H9 (cell line): ENCODE data around the gene CHCHD6. TPM values are rescaled to one million over a fixed set of nuclear protein-coding genes. Genes with fewer than 3 reads are reported as not detected.

ENCODE experiments used
- DNase-seq: peaks from one replicate; pipeline ENCODE4 v3.0.0-alpha.2; 2017
- H2AFZ ChIP-seq: one replicate; pipeline ENCODE4 v1.6.1; 2013; ENCODE audit warnings: mild to moderate bottlenecking, low read length, control low read depth, moderate library complexity
- H2AK5ac ChIP-seq: 2 replicates; pipeline ENCODE4 v1.6.1; 2013; ENCODE audit warnings: low read length, control low read depth, mixed read lengths; ENCODE audit not compliant: insufficient read length
- H2BK120ac ChIP-seq: one replicate; pipeline ENCODE4 v1.6.1; 2013; ENCODE audit warnings: low read depth, mild to moderate bottlenecking, low read length, control low read depth, inconsistent platforms; ENCODE audit not compliant: poor library complexity, severe bottlenecking
- H2BK12ac ChIP-seq: 2 replicates; pipeline ENCODE4 v1.6.1; 2013; ENCODE audit warnings: low read length, control low read depth, mixed read lengths, low read depth; ENCODE audit not compliant: insufficient read length
- H2BK15ac ChIP-seq: 2 replicates; pipeline ENCODE4 v1.6.1; 2013; ENCODE audit warnings: low read depth, low read length, control low read depth
- H2BK20ac ChIP-seq: one replicate; pipeline ENCODE4 v1.6.1; 2013; ENCODE audit warnings: low read depth, mild to moderate bottlenecking, low read length, control low read depth, inconsistent platforms; ENCODE audit not compliant: poor library complexity, severe bottlenecking
- H2BK5ac ChIP-seq: 2 replicates; pipeline ENCODE4 v1.6.1; 2013; ENCODE audit warnings: low read length, control low read depth, mixed read lengths; ENCODE audit not compliant: insufficient read length
- H3K14ac ChIP-seq: 2 replicates; pipeline ENCODE4 v1.6.1; 2013; ENCODE audit warnings: low read length, control low read depth; ENCODE audit not compliant: insufficient read depth
- H3K18ac ChIP-seq: 2 replicates; pipeline ENCODE4 v1.6.1; 2013; ENCODE audit warnings: low read depth, mild to moderate bottlenecking, mixed read lengths, low read length, control low read depth; ENCODE audit not compliant: insufficient read length
- H3K23ac ChIP-seq: 2 replicates; pipeline ENCODE4 v1.6.1; 2013; ENCODE audit warnings: low read length, control low read depth, mixed read lengths, low read depth; ENCODE audit not compliant: insufficient read length
- H3K23me2 ChIP-seq: 2 replicates; pipeline ENCODE4 v1.6.1; 2013; ENCODE audit warnings: low read depth, mild to moderate bottlenecking, mixed read lengths, low read length, control low read depth; ENCODE audit not compliant: insufficient read length, poor library complexity, severe bottlenecking
- H3K27ac ChIP-seq: 2 replicates; pipeline ENCODE4 v1.5.1; 2013; ENCODE audit warnings: low read length, control low read depth, mixed read lengths, low read depth; ENCODE audit not compliant: insufficient read length
- H3K27me3 ChIP-seq: 2 replicates; pipeline ENCODE4 v1.6.1; 2013; ENCODE audit warnings: low read length, control low read depth, inconsistent platforms; ENCODE audit not compliant: insufficient read depth
- H3K4ac ChIP-seq: 2 replicates; pipeline ENCODE4 v1.6.1; 2013; ENCODE audit warnings: low read depth, mild to moderate bottlenecking, control low read depth, inconsistent platforms, low read length, moderate library complexity
- H3K4me1 ChIP-seq: 2 replicates; pipeline ENCODE4 v1.6.1; 2013; ENCODE audit warnings: low read length, control low read depth, inconsistent platforms; ENCODE audit not compliant: insufficient read depth
- H3K4me2 ChIP-seq: 2 replicates; pipeline ENCODE4 v1.6.1; 2013; ENCODE audit warnings: low read length, control low read depth, mixed read lengths; ENCODE audit not compliant: insufficient read length, insufficient read depth
- H3K56ac ChIP-seq: 2 replicates; pipeline ENCODE4 v1.6.1; 2013; ENCODE audit warnings: low read depth, mild to moderate bottlenecking, mixed read lengths, low read length, control low read depth; ENCODE audit not compliant: insufficient read length
- H3K79me1 ChIP-seq: 2 replicates; pipeline ENCODE4 v1.6.1; 2013; ENCODE audit warnings: low read depth, mild to moderate bottlenecking, moderate library complexity, low read length, control low read depth, inconsistent platforms; ENCODE audit not compliant: insufficient read depth, poor library complexity, severe bottlenecking
- H3K79me2 ChIP-seq: 2 replicates; pipeline ENCODE4 v1.6.1; 2013; ENCODE audit warnings: low read length, control low read depth, inconsistent platforms; ENCODE audit not compliant: insufficient read depth
- H3K9ac ChIP-seq: 2 replicates; pipeline ENCODE4 v1.6.1; 2013; ENCODE audit warnings: low read length, control low read depth, mixed read lengths; ENCODE audit not compliant: insufficient read length; ENCODE audit errors: extremely low read depth
- H3K9me3 ChIP-seq: one replicate; pipeline ENCODE4 v1.6.1; 2013; ENCODE audit warnings: low read depth, low read length, inconsistent platforms; ENCODE audit not compliant: control insufficient read depth
- H3T11ph ChIP-seq: one replicate; pipeline ENCODE4 v1.6.1; 2013; ENCODE audit warnings: mild to moderate bottlenecking, low read length, control low read depth, inconsistent platforms
- H4K20me1 ChIP-seq: one replicate; pipeline ENCODE4 v1.6.1; 2013; ENCODE audit not compliant: control insufficient read depth, insufficient read length, insufficient read depth
- H4K5ac ChIP-seq: 2 replicates; pipeline ENCODE4 v1.6.1; 2013; ENCODE audit warnings: low read depth, mild to moderate bottlenecking, mixed read lengths, low read length, control low read depth; ENCODE audit not compliant: insufficient read length
- H4K8ac ChIP-seq: replicated peaks from 2 replicates; pipeline ENCODE4 v1.6.1; 2013; ENCODE audit warnings: low read length, control low read depth, mixed read lengths, low read depth; ENCODE audit not compliant: insufficient read length
- H4K91ac ChIP-seq: 2 replicates; pipeline ENCODE4 v1.6.1; 2013; ENCODE audit warnings: low read depth, mild to moderate bottlenecking, moderate library complexity, mixed read lengths, low read length, control low read depth; ENCODE audit not compliant: insufficient read length
- H3K27ac Mint-ChIP-seq, 3 experiments: 2 replicates in 2 of 3; 3 replicates in 1 of 3; pipeline ENCODE4 v1.8.0; 2020 to 2021; ENCODE audit warnings: mixed read lengths in 3 of 3, mild to moderate bottlenecking in 1 of 3, moderate library complexity in 1 of 3
- H3K27me3 Mint-ChIP-seq: 2 replicates; pipeline ENCODE4 v1.8.0; 2021; ENCODE audit warnings: low read depth, mild to moderate bottlenecking, moderate library complexity, mixed read lengths
- H3K36me3 Mint-ChIP-seq, 3 experiments: 2 replicates in 2 of 3; 3 replicates in 1 of 3; pipeline ENCODE4 v1.8.0; 2020 to 2021; ENCODE audit warnings: low read depth in 3 of 3, mixed read lengths in 3 of 3; ENCODE audit not compliant: insufficient read depth in 1 of 3
- H3K4me1 Mint-ChIP-seq, 2 experiments: 2 replicates each; pipeline ENCODE4 v1.8.0; 2020; ENCODE audit warnings: mixed read lengths in 2 of 2
- H3K4me3 Mint-ChIP-seq, 2 experiments: 2 replicates in 1 of 2; 3 replicates in 1 of 2; pipeline ENCODE4 v1.8.0; 2020 to 2021; ENCODE audit warnings: mild to moderate bottlenecking in 2 of 2, mixed read lengths in 2 of 2, moderate library complexity in 1 of 2
- H3K9me3 Mint-ChIP-seq, 2 experiments: 2 replicates in 1 of 2; 3 replicates in 1 of 2; pipeline ENCODE4 v1.8.0; 2020; ENCODE audit warnings: mild to moderate bottlenecking in 2 of 2, mixed read lengths in 2 of 2, moderate library complexity in 1 of 2
- WGBS: extraction: QIAGEN DNeasy Blood & Tissue Kit; methylation state at CpG from one replicate; pipeline ENCODE4 v1.1.7; 2013; ENCODE audit warnings: missing lambda C conversion rate, low lambda C conversion rate, mixed read lengths; ENCODE audit not compliant: insufficient read length; ENCODE audit errors: extremely low coverage; 5-methylcytosine and 5-hydroxymethylcytosine counted together
- total RNA-seq: library from RNA; stranded (reverse); gene quantifications from 2 replicates; pipeline ENCODE4 v1.2.1, GENCODE V29; 2021
- TF ChIP-seq, protein P1 (sequence below): fragments of 200-600 bp; sonication (generic); conservative IDR thresholded peaks from 3 replicates; pipeline ENCODE4 v1.8.0; 2021; ENCODE audit warnings: antibody characterized with exemption, mild to moderate bottlenecking

CHCHD6 gene
- total RNA-seq, 1 experiment from 2014 or later = 34.2 TPM

DNA sequence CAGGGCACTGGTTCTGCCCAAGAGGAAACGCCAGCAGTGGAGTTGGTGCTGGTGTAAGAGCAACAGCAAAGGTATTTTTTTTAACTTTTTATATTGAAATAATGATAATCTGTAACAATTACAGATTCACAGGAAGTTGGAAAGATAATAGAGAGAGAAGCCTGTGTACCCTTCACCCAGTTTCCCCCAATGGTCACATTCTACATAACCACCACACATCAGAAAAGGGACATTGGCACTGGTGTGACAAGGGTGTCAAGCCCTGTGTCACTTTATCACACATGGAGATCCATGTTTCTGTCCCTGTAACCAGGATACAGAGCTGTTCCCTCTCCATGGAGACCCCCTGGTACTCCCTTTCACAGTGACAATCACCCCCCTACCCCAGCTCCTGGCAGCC, 269.8 kb downstream of the CHCHD6 start:
- Histone ChIP-seq H2BK15ac (no peak overlapping the region), H3K4me1 (no peaks in the 10 kb centered on the region), H2BK5ac (no peak overlapping the region), H3K14ac (no peak overlapping the region), H2BK20ac (no peak overlapping the region), H4K8ac (no peak overlapping the region), H2BK12ac (no peak overlapping the region), H3K23me2 (no peaks in the 10 kb centered on the region), H4K91ac (no peak overlapping the region), H2BK120ac (no peak overlapping the region), H4K5ac (no peak overlapping the region), H3K4ac (no peak overlapping the region), H3K4me2 (no peak overlapping the region), H3K9ac (no peak overlapping the region), H3K18ac (no peak overlapping the region), H4K20me1 (no peaks in the 10 kb centered on the region), H3K23ac (no peak overlapping the region), H3T11ph (no peak overlapping the region), H2AK5ac (no peak overlapping the region), H3K56ac (no peak overlapping the region), H2AFZ (no peak overlapping the region), H3K79me2 (no peaks in the 10 kb centered on the region), H3K27me3 (no peaks in the 10 kb centered on the region), H3K9me3 (no peaks in the 10 kb centered on the region), H3K27ac (no peak overlapping the region), H3K79me1 (no peaks in the 10 kb centered on the region)
- Mint-ChIP-seq H3K9me3 (peaks cover 15 to 18% of the 10 kb centered on the region in 2 experiments), H3K36me3 (peaks cover 2 to 15% (median 8%) of the 10 kb centered on the region in 3 experiments; a peak in 6 of 7 replicates), H3K4me1 (peaks cover 13 to 17% of the 10 kb centered on the region in 2 experiments), H3K27me3 (peaks cover 11% of the 10 kb centered on the region), H3K4me3 (no peak overlapping the region), H3K27ac (no peak overlapping the region)
- DNase-seq = no peak
- TF ChIP-seq, protein P1, sequence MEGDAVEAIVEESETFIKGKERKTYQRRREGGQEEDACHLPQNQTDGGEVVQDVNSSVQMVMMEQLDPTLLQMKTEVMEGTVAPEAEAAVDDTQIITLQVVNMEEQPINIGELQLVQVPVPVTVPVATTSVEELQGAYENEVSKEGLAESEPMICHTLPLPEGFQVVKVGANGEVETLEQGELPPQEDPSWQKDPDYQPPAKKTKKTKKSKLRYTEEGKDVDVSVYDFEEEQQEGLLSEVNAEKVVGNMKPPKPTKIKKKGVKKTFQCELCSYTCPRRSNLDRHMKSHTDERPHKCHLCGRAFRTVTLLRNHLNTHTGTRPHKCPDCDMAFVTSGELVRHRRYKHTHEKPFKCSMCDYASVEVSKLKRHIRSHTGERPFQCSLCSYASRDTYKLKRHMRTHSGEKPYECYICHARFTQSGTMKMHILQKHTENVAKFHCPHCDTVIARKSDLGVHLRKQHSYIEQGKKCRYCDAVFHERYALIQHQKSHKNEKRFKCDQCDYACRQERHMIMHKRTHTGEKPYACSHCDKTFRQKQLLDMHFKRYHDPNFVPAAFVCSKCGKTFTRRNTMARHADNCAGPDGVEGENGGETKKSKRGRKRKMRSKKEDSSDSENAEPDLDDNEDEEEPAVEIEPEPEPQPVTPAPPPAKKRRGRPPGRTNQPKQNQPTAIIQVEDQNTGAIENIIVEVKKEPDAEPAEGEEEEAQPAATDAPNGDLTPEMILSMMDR = no peak
- no CpG with 5 or more reads among the region's 1 CpG for WGBS
